ENCODE results near the gene ENOX1.
A peak's percentile ranks its signal among the peaks of the same experiment; 100 is the strongest.

The ENOX1 gene

DNA sequence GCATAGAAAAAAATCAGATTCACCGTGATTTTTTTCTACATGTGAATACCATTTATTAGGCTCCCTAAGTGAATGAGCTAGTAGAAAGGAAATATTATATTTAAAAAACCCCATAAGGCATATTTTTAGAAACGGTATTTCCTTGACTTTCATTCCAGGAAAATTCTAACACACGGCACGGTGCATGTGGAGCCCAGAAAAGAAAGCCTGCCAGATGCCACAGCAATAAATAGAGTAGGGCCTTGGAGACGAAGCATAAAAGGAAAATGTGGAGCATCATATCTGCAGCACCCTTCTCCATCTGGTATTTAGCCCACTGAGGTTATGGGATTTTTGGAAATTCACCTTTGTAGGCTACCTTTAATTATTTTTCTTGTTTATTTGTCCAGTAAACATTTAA is 314.4 kb downstream of the ENOX1 start:
- H3K4me3 ChIP-seq (ENCODE audit: control insufficient read depth, low read depth, low read length), result no peak overlapping the region
- DNase-seq (ENCODE audit: low read depth), result no peak
- TF ChIP-seq, protein P1, sequence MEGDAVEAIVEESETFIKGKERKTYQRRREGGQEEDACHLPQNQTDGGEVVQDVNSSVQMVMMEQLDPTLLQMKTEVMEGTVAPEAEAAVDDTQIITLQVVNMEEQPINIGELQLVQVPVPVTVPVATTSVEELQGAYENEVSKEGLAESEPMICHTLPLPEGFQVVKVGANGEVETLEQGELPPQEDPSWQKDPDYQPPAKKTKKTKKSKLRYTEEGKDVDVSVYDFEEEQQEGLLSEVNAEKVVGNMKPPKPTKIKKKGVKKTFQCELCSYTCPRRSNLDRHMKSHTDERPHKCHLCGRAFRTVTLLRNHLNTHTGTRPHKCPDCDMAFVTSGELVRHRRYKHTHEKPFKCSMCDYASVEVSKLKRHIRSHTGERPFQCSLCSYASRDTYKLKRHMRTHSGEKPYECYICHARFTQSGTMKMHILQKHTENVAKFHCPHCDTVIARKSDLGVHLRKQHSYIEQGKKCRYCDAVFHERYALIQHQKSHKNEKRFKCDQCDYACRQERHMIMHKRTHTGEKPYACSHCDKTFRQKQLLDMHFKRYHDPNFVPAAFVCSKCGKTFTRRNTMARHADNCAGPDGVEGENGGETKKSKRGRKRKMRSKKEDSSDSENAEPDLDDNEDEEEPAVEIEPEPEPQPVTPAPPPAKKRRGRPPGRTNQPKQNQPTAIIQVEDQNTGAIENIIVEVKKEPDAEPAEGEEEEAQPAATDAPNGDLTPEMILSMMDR (conservative IDR thresholded peaks at IDR 0.05; ENCODE audit: control insufficient read depth, insufficient read depth, low read depth, low read length), result no peak

DNA sequence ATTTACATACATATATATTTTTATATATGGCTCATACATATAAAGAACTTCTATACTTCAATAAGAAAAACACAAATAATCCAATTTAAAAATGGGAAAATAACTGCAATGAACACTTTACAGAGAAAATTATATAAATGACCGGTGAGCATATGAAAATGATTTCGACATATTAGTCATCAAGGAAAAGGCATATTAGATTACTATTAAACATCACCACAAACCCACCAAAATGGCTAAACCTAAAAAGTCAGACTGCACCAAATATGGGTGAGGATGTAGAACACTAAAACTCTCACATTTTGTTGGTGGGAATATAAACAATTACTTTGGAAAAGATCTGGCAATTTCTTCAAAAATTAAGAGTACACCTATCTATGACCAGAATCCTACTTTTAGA is 316.2 kb downstream of the ENOX1 start:
- peak; percentile 38 for DNase-seq (ENCODE audit: low read depth)
- H3K4me3 ChIP-seq (ENCODE audit: control insufficient read depth, low read depth, low read length), result no peak overlapping the region
- TF ChIP-seq, protein P1 (conservative IDR thresholded peaks at IDR 0.05; ENCODE audit: control insufficient read depth, insufficient read depth, low read depth, low read length), result no peak

DNA sequence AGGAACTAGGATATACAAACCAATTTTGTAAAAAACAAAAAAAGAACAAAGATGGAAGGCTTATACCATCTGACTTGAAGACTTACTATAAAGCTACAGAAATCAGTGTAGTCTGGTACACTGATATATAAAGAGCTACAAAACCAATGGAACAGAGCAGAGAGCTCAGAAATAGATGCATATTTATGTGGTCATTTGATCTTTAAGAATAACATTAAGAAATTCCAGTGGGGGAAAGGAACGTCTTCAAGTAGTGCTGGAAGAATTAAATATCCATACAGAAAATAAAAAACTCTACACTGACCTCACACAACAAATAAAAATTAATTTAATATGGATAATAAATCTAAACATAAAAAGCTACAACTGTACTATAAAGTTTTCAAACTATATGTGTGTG is 317.0 kb downstream of the ENOX1 start:
- TF ChIP-seq, protein P1 (conservative IDR thresholded peaks at IDR 0.05; ENCODE audit: control insufficient read depth, insufficient read depth, low read depth, low read length), result no peak
- no peak for DNase-seq (ENCODE audit: low read depth)
- H3K4me3 ChIP-seq (ENCODE audit: control insufficient read depth, low read depth, low read length), result no peak overlapping the region

DNA sequence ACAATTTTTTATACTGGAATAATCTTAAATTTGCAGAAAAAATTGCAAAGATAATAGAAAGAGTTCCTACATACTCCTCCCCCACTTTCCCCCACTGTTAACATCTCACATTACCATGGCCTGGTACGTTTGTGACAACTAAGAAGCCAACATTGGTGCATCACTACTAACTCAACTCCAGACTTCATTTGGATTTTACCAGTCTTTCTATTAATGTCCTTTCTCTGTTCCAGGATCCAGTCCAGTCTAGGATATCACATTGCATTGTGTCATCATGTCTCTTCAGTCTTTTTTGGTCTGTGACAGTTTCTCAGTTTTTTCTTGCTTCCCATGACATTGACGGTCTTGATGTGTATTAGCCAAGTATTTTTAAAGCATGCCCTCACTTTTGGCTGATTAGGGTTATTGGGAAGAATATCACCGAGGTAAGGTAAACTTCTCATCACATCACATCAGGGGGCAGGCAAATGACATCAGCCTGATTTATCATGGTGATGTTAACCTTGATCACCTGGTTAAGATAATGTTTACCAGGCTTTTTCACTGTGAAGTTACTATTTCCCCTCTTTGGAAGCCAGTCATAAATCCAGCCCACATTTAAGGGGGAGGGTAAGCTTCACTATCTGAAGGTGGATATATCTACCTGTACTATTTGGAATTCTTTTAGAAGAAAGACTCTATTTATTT is 322.1 kb downstream of the ENOX1 start:
- TF ChIP-seq, protein P1 (conservative IDR thresholded peaks at IDR 0.05; ENCODE audit: control insufficient read depth, insufficient read depth, low read depth, low read length), result no peak
- no peak overlapping the region for H3K4me3 ChIP-seq (ENCODE audit: control insufficient read depth, low read depth, low read length)
- no peak for DNase-seq (ENCODE audit: low read depth)

DNA sequence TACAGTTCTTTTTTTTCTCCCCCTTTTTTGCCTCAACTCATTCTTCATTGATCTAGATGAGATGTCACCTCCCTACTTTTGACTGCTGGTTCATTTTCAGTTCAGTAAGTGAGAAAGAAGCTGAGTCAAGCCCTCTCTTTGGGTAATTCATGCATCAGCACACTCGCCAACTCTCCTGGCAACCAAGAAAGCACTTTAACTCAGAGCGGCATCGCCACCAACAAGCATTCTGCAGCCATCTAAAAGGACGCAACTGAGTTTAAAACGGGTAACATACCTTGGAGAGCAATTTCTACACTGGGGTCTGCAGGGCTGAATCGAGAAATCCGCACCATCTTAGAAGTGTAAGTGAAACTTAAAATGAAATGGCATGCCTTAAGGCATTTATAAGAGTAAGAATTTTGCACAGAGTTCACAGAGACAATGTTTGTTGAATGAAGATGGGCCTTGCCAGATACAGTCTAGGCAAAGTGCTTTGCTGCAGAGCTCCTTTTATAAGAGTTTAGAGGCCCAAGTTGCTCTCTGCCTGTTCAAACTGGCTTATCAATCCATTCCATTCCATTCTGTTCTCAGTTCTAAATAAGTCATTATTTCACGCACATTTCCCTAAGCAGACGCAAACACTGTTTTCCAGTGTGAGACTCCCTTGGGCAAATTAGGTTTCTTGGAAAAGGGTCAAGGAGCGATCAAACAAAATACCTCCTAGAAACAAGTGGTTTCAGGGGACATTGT is 338.0 kb downstream of the ENOX1 start:
- DNase-seq (ENCODE audit: low read depth), result no peak
- no peak overlapping the region for H3K4me3 ChIP-seq (ENCODE audit: control insufficient read depth, low read depth, low read length)
- TF ChIP-seq, protein P1 (conservative IDR thresholded peaks at IDR 0.05; ENCODE audit: control insufficient read depth, insufficient read depth, low read depth, low read length), result no peak

DNA sequence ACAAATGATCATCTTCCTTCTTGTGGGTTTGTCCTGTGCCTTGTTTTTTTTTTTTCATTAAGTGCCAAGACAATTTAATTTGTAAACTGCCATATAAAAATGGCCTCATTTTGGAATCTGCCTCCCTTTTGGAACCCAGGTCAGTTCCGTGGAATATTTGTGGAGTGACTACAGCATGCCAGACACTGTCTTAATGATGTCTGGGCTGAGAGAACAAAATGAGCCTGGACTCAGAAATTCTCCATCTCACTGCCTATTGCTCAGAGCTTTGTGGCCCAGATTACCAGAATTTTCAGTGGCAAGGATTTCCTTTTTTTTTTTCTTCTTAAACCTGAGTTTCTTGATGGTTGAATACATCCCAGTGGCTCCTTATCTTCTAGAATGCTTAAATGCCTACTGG is 340.6 kb downstream of the ENOX1 start:
- H3K4me3 ChIP-seq (ENCODE audit: control insufficient read depth, low read depth, low read length), result no peak overlapping the region
- DNase-seq (ENCODE audit: low read depth), result no peak
- TF ChIP-seq, protein P1 (conservative IDR thresholded peaks at IDR 0.05; ENCODE audit: control insufficient read depth, insufficient read depth, low read depth, low read length), result no peak

All from fibroblast of mammary gland (primary cell).